HG03571 (cell line): ENCODE results near the gene NR5A1.

Source experiments
- ATAC-seq: cut with Tn5 transposase; IDR thresholded peaks from one replicate; pipeline ENCODE4 v1.9.1; 2021; ENCODE audit not compliant: unreplicated experiment

Gene NR5A1

GRCh38 chr9:124506931-124507879 lies at the start of gene NR5A1:
TSS of gene NR5A1 (minus strand) at chr9:124507399. CDS start at chr9:124503395, 4,004 bp downstream.
- no peak for ATAC-seq

DNA sequence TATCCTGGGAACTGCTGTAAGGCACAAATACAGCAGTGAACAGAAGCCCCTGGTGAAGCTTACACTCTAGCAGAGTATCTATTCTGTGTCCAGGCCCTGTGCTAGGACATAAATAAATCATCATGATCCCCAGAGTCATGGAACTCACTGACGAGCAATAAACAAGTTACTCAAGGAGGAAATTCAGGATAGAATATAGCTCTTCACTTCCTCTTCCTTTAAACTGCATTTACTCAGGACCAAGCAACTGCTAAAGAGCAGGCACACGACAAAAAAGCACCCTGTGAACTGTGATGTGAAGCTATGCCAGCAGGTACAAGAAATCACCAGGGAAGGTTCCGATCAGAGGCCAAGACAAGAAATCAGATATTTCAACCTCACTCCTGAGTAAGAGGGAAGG lies 47.8 kb upstream of the NR5A1 start:
- ATAC-seq = no peak

- no peak for ATAC-seq
Observed at GRCh38 chr9:124553738-124554137, 46.5 kb upstream of the NR5A1 start.

- no peak for ATAC-seq
Observed at GRCh38 chr9:124552273-124552605, 45.0 kb upstream of the NR5A1 start.

- no peak for ATAC-seq
Observed at GRCh38 chr9:124551472-124552272, 44.5 kb upstream of the NR5A1 start.

GRCh38 chr9:124550072-124550471 lies 42.9 kb upstream of the NR5A1 start:
- no peak for ATAC-seq

- ATAC-seq = no peak
Observed at GRCh38 chr9:124549016-124549415, 41.8 kb upstream of the NR5A1 start.

DNA sequence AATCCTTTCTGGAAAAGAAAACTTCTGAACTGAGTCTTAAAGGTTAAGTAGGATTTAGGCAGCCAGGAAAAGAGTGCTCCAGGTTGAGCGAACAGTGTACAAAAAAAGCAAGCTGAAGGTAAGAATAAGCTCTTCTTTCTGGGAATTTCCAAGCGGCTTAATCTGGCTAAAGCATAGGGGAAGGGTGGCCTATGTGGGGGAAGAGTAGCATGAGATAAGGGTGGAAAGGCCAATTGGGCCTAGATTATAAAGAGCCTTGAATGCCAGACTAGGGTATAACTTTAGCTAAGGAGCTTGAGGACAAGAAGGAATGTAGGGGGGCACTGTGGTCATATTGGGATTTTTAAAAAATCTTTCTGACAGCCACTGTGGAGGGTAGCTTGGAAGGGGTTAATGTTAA lies 37.3 kb upstream of the NR5A1 start:
- ATAC-seq = no peak

GRCh38 chr9:124541824-124542223 lies 34.6 kb upstream of the NR5A1 start:
- no peak for ATAC-seq

GRCh38 chr9:124537926-124538325 lies 30.7 kb upstream of the NR5A1 start:
- no peak for ATAC-seq

- ATAC-seq = no peak
Observed at GRCh38 chr9:124535846-124536245, 28.6 kb upstream of the NR5A1 start.

- no peak for ATAC-seq
Observed at GRCh38 chr9:124532897-124533296, 25.7 kb upstream of the NR5A1 start.

DNA sequence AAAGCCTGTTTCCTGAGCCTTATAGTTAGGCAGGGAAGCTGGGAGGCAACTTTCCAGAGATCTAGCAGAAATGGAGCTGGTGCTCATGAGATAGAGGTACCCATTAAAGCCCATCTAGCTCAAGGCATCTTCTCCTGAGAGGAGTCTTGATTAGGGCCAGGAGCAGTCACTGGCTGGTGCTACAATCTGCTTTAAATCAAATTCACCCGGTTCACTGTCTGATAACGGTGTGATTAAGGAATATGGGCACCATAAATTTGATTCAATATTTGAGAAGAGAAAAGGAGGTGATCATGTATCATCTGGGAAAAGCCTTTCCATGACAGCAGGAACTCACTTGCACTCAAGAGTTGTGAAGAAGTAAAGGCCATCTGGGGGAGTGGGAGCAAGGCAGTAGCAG lies 23.9 kb upstream of the NR5A1 start:
- ATAC-seq = no peak

DNA sequence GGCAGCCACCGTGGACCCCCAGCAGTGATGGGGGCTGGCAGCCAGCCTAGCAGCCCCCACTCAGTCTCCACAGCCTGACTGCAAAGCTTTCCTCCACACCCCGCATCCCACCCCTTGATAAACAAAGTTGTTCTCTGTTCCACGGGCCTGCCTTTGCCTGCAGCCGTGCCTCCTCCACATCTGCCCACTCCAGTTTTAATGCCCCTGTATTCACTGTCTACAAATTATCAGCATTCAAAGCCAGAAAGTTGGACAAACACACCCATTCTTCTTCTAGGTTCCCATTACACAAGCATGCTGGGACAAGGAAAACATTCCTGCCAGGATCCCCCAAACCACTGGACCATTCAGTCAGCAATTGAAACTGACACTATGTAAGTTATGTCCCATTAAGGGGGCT lies 23.0 kb upstream of the NR5A1 start:
- no peak for ATAC-seq

DNA sequence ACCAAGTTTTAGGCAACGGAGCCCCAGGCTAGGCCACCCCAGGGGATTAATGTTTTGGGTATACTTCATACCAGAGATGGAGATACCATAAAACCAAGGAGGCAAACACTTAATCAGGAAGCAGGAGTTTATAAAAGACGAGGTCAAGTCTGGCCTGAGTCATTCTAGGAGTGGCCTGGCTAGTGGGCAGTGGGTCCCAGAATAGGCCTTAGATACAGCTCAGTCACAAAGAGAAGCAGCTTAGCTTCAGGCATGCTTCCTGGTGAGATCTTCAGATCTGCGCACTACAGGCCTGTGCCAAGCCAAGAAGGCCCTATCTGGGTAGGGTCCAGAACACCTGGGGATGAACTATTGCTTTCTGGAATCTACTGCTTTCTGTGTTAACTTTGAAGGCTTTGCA lies 20.6 kb upstream of the NR5A1 start:
- no peak for ATAC-seq

DNA sequence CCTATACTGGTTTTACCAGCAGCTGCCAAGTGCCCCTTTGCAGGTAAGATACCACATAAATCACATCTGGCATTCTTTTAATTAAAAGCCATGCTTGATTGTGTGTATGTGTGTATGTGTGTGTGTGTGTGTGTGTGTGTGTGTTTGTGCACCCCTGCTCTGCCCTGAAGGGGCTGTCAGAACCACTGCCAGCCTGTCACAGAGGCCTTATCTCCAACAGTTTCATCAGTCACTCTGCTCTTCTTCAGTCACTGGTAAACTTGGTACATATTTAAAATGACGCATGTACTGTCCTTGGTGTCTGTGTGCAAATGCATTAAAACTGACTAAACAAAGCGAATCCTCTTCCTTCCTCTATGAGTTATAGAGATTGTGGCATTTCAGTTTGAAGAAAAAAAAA lies 19.0 kb upstream of the NR5A1 start:
- ATAC-seq = no peak

DNA sequence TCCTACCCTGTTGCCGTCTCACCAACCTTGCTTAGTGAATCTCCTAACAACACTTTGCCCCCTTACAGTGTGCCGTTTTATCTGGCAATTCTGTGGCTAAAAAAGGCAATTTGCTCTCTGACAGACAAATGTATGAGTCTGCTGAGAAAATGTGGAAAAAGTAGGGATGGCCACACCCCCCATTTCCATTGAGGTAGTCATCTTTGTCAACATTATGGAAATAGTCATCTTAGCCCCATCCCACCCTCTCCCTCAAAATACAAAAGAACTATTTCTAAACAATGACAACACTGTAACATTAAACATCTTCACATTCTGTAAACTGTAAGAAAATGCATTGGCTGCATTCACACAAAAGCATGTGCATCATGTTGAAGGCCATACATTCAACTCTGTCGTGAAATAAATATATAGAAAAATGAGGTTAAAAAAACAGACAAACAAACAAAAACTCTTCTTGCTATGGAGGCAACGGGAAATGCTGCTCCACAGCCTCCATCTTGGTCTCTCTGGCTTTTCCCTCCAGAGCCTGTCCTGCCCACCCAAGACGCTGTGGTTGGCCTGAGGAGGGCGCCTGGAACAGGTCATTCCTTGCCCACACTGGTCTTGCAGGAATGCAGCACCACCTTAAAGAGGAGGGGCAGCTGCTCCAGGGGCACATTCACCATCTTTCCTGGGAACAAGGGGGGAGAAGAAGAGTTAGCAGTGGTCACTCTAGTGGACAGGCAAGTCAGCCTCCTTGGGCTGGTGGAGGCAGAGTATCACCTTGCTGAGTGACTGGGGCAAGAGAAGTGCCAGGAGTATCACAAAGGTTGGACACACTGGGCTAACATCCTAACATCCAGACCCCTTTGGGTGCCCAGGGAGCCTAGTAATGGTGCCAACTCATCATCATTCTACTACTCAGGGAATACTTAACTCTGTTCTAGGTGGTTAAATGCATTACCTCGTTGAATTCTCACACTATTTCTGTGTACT lies 15.2 kb upstream of the NR5A1 start:
- no peak for ATAC-seq

- ATAC-seq = no peak
Observed at GRCh38 chr9:124521142-124521541, 13.9 kb upstream of the NR5A1 start.

GRCh38 chr9:124520206-124520596 lies 13.0 kb upstream of the NR5A1 start:
- no peak for ATAC-seq

GRCh38 chr9:124518116-124518515 lies 10.9 kb upstream of the NR5A1 start:
- no peak for ATAC-seq

DNA sequence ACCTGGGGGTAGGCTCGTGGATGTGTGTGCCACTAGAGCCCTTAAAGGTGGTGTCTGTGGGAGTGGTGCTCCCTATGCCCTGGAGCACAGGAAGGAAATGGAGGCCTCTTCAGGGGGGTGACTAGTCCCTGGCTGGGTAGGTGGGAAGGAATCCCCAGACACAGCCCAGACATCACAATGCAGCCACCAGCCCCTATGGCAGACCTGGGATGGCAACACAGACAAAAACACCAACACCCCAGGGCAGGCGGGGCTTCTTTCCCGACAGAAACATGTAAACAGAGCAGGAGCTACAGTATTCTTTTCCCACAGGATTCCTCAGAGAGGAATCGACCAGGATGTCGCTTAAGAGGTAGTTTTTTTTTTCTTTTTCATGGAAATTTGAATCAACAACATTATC lies 10.4 kb upstream of the NR5A1 start:
- ATAC-seq = no peak
